SU-DHL-6 (cell line): ENCODE measurements around the gene EGR1.

ENCODE experiments used
- CTCF ChIP-seq: fragments of 200-600 bp; sonication (generic); IDR thresholded peaks from one replicate; pipeline ENCODE4 v1.5.1; 2017; ENCODE audit warnings: antibody characterized with exemption, mild to moderate bottlenecking, low read length, moderate library complexity; ENCODE audit not compliant: insufficient read depth, poor library complexity, severe bottlenecking
- EZH2phosphoT487 ChIP-seq: fragments of 200-600 bp; sonication (generic), shearing (Covaris generic); conservative IDR thresholded peaks from 2 replicates; pipeline ENCODE4 v1.6.1; 2018; ENCODE audit warnings: mild to moderate bottlenecking, antibody characterized with exemption, low read length, moderate library complexity, mixed read lengths

- TF ChIP-seq CTCF (no peak), EZH2phosphoT487 (no peak)
Observed at GRCh38 chr5:138514021-138514420, 48.7 kb downstream of the EGR1 start.
